Tibial artery (tissue), 4 donors: Measurements from ENCODE around the gene LIN52.

ENCODE experiments used
- DNase-seq, 2 donors: peaks; one replicate each; pipeline ENCODE4 v3.0.0-alpha.2; 2019
- H3K27ac ChIP-seq, 2 donors: fragments of 200-600 bp; sonication (generic) in 1 of 2; 1 replicate in 1 of 2; 2 replicates in 1 of 2; pipeline ENCODE4 v1.5.1; 2018 to 2019; ENCODE audit warnings: mild to moderate bottlenecking in 1 of 2
- H3K27me3 ChIP-seq, 2 donors: fragments of 200-600 bp; sonication (generic) in 1 of 2; one replicate each; pipeline versions ENCODE4 v1.5.1 to v1.6.0; 2016 to 2019
- H3K36me3 ChIP-seq, 3 donors: fragments of 200-600 bp; sonication (generic) in 2 of 3; one replicate each; pipeline ENCODE4 v1.5.1; 2016 to 2019; ENCODE audit warnings: mild to moderate bottlenecking in 2 of 3
- H3K4me1 ChIP-seq, 4 donors: fragments of 200-600 bp; sonication (generic) in 2 of 4; 1 replicate in 3 of 4; 2 replicates in 1 of 4; pipeline ENCODE4 v1.5.1; 2016 to 2019
- H3K4me3 ChIP-seq, 2 donors: fragments of 200-600 bp; sonication (generic) in 1 of 2; 1 replicate in 1 of 2; 2 replicates in 1 of 2; pipeline ENCODE4 v1.5.1; 2018 to 2019; ENCODE audit warnings: mild to moderate bottlenecking in 2 of 2
- H3K9me3 ChIP-seq, 3 donors: fragments of 200-600 bp; sonication (generic) in 1 of 3; one replicate each; pipeline ENCODE4 v1.5.1; 2016 to 2019
- intact Hi-C: fragments of 100-400 bp; cut with DNase I; formaldehyde crosslinking; loops from one replicate; pipeline ENCODE4 v1.15.0; 2023; ENCODE audit warnings: low total_unique reads
- TF ChIP-seq, protein P1 (sequence below), 2 experiments: fragments of 200-600 bp in 1 of 2; fragments of 450-650 bp in 1 of 2; IDR thresholded peaks; one replicate each; pipeline ENCODE4 v1.5.1; 2017 to 2019; ENCODE audit warnings: antibody characterized with exemption in 2 of 2, mild to moderate bottlenecking in 1 of 2, moderate library complexity in 1 of 2

Gene LIN52

DNA sequence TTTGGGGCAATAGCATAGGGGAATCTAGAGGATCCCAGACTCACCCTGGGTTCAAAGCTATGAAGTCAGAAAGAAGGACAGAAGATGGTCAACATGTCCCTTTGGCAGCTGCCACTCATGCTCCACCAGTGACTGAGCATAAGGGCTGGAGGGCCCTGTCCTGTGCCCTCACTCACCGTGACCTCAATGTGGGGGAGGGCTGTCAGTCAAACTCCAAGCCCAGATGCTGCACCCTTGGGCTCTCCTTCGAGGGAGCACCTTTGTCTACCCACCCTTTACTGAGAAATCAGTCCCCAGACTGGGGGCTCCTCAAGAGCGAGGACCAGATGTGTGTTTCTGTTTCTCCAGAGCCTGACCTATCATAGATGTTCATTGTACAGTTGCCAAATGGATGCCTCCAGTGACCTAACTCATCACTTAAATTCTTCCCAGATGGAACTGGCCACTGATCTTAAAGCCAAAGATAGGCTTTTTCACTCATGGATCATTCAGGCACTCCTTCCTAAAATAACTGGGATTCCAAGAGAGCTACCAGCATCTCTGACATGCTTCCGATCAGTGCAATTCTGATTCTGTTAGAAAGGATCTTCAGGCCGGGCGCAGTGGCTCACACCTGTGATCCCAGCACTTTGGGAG is 127.3 kb downstream of the LIN52 start:
- no peak for DNase-seq
- Histone ChIP-seq H3K27ac (no peak overlapping the region), H3K9me3 (no peaks in the 10 kb centered on the region), H3K36me3 (no peaks in the 10 kb centered on the region), H3K4me3 (no peak overlapping the region), H3K4me1 (no peaks in the 10 kb centered on the region), H3K27me3 (peaks cover 0 to 12% of the 10 kb centered on the region in 2 donors)
- intact Hi-C loops, result no loop called here
- TF ChIP-seq, protein P1, sequence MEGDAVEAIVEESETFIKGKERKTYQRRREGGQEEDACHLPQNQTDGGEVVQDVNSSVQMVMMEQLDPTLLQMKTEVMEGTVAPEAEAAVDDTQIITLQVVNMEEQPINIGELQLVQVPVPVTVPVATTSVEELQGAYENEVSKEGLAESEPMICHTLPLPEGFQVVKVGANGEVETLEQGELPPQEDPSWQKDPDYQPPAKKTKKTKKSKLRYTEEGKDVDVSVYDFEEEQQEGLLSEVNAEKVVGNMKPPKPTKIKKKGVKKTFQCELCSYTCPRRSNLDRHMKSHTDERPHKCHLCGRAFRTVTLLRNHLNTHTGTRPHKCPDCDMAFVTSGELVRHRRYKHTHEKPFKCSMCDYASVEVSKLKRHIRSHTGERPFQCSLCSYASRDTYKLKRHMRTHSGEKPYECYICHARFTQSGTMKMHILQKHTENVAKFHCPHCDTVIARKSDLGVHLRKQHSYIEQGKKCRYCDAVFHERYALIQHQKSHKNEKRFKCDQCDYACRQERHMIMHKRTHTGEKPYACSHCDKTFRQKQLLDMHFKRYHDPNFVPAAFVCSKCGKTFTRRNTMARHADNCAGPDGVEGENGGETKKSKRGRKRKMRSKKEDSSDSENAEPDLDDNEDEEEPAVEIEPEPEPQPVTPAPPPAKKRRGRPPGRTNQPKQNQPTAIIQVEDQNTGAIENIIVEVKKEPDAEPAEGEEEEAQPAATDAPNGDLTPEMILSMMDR (IDR thresholded peaks at IDR 0.05), result no peak

DNA sequence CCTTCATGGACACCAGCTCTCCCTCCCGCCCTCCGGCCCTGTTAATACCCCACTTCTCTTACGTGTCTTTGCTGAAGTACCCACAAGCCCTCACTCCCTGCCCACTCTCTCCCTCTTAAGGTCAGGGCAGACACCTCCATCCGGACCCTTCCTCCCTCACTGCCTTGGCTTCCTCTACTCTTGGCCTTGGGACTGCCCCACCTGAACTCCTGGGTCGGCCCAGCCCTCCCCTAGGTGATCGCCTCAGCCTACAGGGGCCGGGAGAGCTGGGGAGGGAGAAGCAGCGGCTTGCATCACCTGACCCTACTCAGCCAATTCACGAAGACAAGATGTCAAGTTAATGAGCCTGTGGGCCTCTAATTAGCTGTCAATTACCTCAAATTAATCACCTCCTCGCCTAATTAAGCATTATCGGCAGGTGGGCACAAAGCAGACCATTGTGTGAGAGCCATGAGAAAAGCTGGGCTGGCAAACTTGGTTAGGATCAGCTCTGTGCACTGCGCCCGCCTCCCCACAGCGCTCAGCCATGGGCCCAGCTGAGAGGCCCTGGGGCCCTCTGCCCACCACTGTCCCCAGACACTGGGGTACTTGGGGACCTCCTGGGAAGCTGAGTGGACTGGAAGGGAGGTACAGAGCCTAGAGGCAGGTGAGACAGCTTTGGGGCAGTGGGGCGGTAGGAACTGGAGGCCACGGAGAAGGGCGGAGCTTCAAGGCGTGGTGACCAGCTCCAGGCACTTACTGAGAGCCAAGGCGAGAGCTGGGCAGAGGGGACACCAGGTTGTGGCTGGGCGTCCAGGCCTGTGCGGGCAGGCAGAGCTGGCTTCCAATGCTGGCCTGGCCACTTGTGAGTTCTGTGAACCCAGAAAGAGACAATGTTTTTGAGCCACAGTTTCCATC is 129.4 kb downstream of the LIN52 start:
- H3K27ac ChIP-seq, result no peak overlapping the region
- H3K36me3 ChIP-seq, result no peaks in the 10 kb centered on the region
- TF ChIP-seq, protein P1 (IDR thresholded peaks at IDR 0.05), result no peak
- no peaks in the 10 kb centered on the region for H3K9me3 ChIP-seq
- peaks cover 0 to 30% of the 10 kb centered on the region in 2 donors for H3K27me3 ChIP-seq
- DNase-seq, result no peak
- intact Hi-C loops, result no loop called here
- H3K4me1 ChIP-seq, result peaks cover 0 to 13% (median 7%) of the 10 kb centered on the region in 4 donors
- H3K4me3 ChIP-seq, result no peak overlapping the region

DNA sequence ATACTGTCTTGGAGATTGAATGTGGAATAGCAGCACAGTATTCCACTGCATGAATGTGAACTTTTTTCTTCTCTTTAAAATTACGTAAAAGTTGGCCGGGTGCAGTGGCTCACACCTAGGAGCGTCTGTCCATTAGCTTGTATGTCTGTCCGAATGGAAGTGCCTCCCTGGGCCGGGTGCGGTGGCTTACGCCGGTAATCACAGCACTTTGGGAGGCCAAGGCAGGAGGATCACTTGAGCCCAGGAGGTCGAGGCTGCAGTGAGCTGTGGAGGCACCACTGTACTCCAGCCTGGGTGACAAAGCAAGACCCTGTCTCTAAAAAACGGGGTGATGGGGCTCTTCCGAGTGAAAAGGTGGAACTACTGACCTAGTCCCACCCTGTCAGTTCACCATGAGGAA is 131.9 kb downstream of the LIN52 start:
- DNase-seq, result no peak
- TF ChIP-seq, protein P1 (IDR thresholded peaks at IDR 0.05), result no peak
- H3K4me1 ChIP-seq, result peaks cover 0 to 13% (median 7%) of the 10 kb centered on the region in 4 donors
- H3K36me3 ChIP-seq, result no peaks in the 10 kb centered on the region
- H3K4me3 ChIP-seq, result no peak overlapping the region
- H3K27me3 ChIP-seq, result peaks cover 0 to 49% of the 10 kb centered on the region in 2 donors
- intact Hi-C loops, result no loop called here
- no peak overlapping the region for H3K27ac ChIP-seq
- no peaks in the 10 kb centered on the region for H3K9me3 ChIP-seq

DNA sequence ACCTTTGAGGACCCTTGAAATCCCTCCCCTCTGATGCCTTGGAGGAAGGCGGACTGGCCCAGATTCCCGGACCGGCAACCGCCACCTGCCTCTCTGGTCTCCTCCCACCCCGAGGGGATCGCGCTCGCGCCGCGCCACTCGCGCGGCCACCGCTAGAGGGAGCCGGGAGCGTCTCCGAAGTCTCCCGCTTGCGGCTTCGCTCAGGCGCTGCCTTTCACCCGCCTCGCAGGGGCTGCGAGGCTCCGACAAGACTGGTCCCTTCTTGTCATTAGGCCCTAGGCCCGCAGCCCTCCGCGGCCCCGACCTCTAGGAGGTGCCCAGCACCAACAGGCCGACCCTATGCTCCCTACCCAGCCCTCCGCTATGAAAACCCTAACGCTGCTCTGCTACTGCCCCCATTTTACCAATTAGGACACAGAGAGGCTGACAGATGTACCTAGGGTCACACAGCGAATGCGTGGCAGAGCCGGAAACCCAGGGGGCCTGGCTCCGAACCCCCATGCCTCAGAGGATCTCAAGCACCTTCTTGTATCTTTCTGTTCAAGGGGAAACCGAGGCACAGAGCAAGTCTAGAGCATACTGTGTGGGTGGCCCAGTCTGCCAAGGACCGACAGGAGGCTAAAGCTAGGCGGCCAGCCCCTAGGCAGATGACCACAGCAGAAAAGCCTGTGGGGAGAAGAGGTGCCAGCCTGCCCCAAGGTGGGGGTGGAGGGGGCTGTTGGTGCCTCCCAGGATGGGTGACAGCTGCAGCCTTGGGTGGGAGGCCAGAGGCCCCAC is 133.1 kb downstream of the LIN52 start:
- TF ChIP-seq, protein P1 (IDR thresholded peaks at IDR 0.05), result peak; percentile 78 to 94
- H3K36me3 ChIP-seq, result no peaks in the 10 kb centered on the region
- H3K9me3 ChIP-seq, result no peaks in the 10 kb centered on the region
- DNase-seq, result peak in 1 of 2 donors; percentile 43
- no peak overlapping the region for H3K27ac ChIP-seq
- peaks cover 0 to 61% of the 10 kb centered on the region in 2 donors for H3K27me3 ChIP-seq
- no peak overlapping the region for H3K4me3 ChIP-seq
- H3K4me1 ChIP-seq, result peaks cover 0 to 13% (median 7%) of the 10 kb centered on the region in 4 donors
- intact Hi-C loops, result no loop called here

DNA sequence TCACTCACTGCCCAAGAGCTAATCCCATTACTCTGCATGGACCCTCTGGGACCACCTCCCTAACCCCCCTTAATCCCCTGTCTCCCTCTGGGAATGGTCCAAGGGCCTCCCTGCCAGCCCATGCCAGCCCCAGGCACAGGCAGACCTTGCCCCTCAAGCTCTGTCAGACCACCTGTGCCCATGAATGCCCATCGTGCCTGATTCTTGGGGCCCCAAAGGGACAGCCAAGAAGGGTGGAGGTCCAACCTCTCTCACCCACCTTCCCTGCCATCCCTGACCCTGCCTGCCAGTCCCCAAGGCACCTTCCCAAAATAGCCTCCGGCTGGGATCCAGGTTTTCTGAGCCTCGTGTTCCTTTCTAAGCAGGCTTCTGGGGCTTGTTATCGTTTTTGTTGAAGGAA is 133.7 kb downstream of the LIN52 start:
- H3K36me3 ChIP-seq, result no peaks in the 10 kb centered on the region
- DNase-seq, result no peak
- peaks cover 0 to 65% of the 10 kb centered on the region in 2 donors for H3K27me3 ChIP-seq
- H3K4me1 ChIP-seq, result peaks cover 0 to 13% (median 7%) of the 10 kb centered on the region in 4 donors
- no peak overlapping the region for H3K27ac ChIP-seq
- TF ChIP-seq, protein P1 (IDR thresholded peaks at IDR 0.05), result no peak
- no peaks in the 10 kb centered on the region for H3K9me3 ChIP-seq
- H3K4me3 ChIP-seq, result no peak overlapping the region
- intact Hi-C loops, result no loop called here
